ENCODE data around the gene LAMA3. TPM values are rescaled to one million over a fixed set of nuclear protein-coding genes. Genes with fewer than 3 reads are reported as not detected.

LAMA3 gene
- total RNA-seq, 8 experiments from 2014 or later, result 0.22 to 20.5 (median 1.9) TPM

DNA sequence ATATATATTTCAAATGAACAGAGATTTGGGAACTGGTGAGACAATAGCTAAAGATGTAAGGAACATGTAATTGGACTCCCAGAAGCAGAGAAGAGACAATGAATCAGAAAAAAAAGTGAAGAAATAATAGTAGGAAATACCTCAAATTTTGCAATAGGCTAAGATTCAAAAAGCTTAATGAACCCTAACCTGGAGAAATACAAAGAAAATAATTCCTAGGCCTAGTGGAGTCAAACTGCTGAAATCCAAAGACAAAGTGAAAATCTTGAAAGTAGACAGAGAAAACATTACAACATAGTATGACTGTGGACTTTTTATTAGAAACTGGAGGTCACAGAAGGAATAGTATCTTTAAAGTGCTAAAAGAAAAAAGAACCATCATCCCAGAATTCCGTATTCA is 76.7 kb downstream of the LAMA3 start:
- Histone ChIP-seq H3K27ac (no peak overlapping the region), H3K4me1 (replicated peaks in 1 of 2) (no peaks in the 10 kb centered on the region), H3K4me3 (no peak overlapping the region)
- 71 to 100% (median 94%) methylated on average over 1 of the region's 1 CpG; no CpG with 5 or more reads in 1 of the 10 experiments for WGBS, 10 experiments
- in situ Hi-C loops (cut with MboI; ENCODE audit: low pct_unique_long_range_greater_than_20kb in 2 of 9, low sequenced_read_pairs in 9 of 9, unreplicated experiment in 9 of 9), result loop anchor here in 1 of 9 experiments (25.0 kb wide), 1 partner anchor 96 kb away; no protein-coding TSS in a partner anchor
- ATAC-seq (replicated peaks in 6 of 8), result no peak

GRCh38 chr18:23772327-23773024 is 83.2 kb downstream of the LAMA3 start:
- no peak overlapping the region for H3K4me3 ChIP-seq
- WGBS, 10 experiments, result 4 to 100% (median 88%) methylated on average over 1 to 4 of the region's 4 CpGs; no CpG with 5 or more reads in 1 of the 10 experiments
- in situ Hi-C loops (cut with MboI; ENCODE audit: low pct_unique_long_range_greater_than_20kb in 2 of 9, low sequenced_read_pairs in 9 of 9, unreplicated experiment in 9 of 9), result loop anchor here in 1 of 9 experiments (25.0 kb wide), 1 partner anchor 90 kb away; no protein-coding TSS in a partner anchor
- H3K27ac ChIP-seq, result no peak overlapping the region
- ATAC-seq (replicated peaks in 6 of 8), result no peak
- no peaks in the 10 kb centered on the region for H3K4me1 ChIP-seq (replicated peaks in 1 of 2)

GRCh38 chr18:23776306-23776705 is 87.1 kb downstream of the LAMA3 start:
- 20 to 80% (median 54%) methylated on average over 1 to 3 of the region's 3 CpGs; no CpG with 5 or more reads in 2 of the 10 experiments for WGBS, 10 experiments
- no peak overlapping the region for H3K4me3 ChIP-seq
- in situ Hi-C loops (cut with MboI; ENCODE audit: low pct_unique_long_range_greater_than_20kb in 2 of 9, low sequenced_read_pairs in 9 of 9, unreplicated experiment in 9 of 9), result loop anchor here in 1 of 9 experiments (25.0 kb wide), 1 partner anchor 139 kb away; no protein-coding TSS in a partner anchor
- ATAC-seq (replicated peaks in 6 of 8), result peak in 1 of 8 experiments; percentile 34
- H3K27ac ChIP-seq, result no peak overlapping the region
- no peaks in the 10 kb centered on the region for H3K4me1 ChIP-seq (replicated peaks in 1 of 2)

GRCh38 chr18:23778828-23779227 is 89.6 kb downstream of the LAMA3 start:
- WGBS, 10 experiments, result 60 to 100% (median 100%) methylated on average over 1 to 2 of the region's 2 CpGs; no CpG with 5 or more reads in 4 of the 10 experiments
- Histone ChIP-seq H3K4me1 (replicated peaks in 1 of 2) (no peaks in the 10 kb centered on the region), H3K4me3 (no peak overlapping the region), H3K27ac (no peak overlapping the region)
- in situ Hi-C loops (cut with MboI; ENCODE audit: low pct_unique_long_range_greater_than_20kb in 2 of 9, low sequenced_read_pairs in 9 of 9, unreplicated experiment in 9 of 9), result loop anchor here in 1 of 9 experiments (25.0 kb wide), 1 partner anchor 142 kb away; no protein-coding TSS in a partner anchor
- ATAC-seq (replicated peaks in 6 of 8), result no peak

GRCh38 chr18:23779696-23780303 is 90.5 kb downstream of the LAMA3 start:
- H3K4me3 ChIP-seq, result no peak overlapping the region
- 17 to 100% (median 77%) methylated on average over 1 to 4 of the region's 5 CpGs; no CpG with 5 or more reads in 4 of the 10 experiments for WGBS, 10 experiments
- ATAC-seq (replicated peaks in 6 of 8), result peak in 3 of 8 experiments; percentile 56 to 72 (median 72)
- no peaks in the 10 kb centered on the region for H3K4me1 ChIP-seq (replicated peaks in 1 of 2)
- H3K27ac ChIP-seq, result no peak overlapping the region
- in situ Hi-C loops (cut with MboI; ENCODE audit: low pct_unique_long_range_greater_than_20kb in 2 of 9, low sequenced_read_pairs in 9 of 9, unreplicated experiment in 9 of 9), result loop anchor here in 1 of 9 experiments (25.0 kb wide), 1 partner anchor 142 kb away; no protein-coding TSS in a partner anchor

- no peak overlapping the region for H3K27ac ChIP-seq
- WGBS, 10 experiments, result 0 to 86% (median 0%) methylated on average over 1 of the region's 1 CpG; no CpG with 5 or more reads in 5 of the 10 experiments
- no peak overlapping the region for H3K4me3 ChIP-seq
- in situ Hi-C loops (cut with MboI; ENCODE audit: low pct_unique_long_range_greater_than_20kb in 2 of 9, low sequenced_read_pairs in 9 of 9, unreplicated experiment in 9 of 9), result loop anchor here in 1 of 9 experiments (25.0 kb wide), 1 partner anchor 148 kb away; no protein-coding TSS in a partner anchor
- no peaks in the 10 kb centered on the region for H3K4me1 ChIP-seq (replicated peaks in 1 of 2)
- peak in 3 of 8 experiments; percentile 94 to 95 (median 94) for ATAC-seq (replicated peaks in 6 of 8)
These were observed 95.6 kb downstream of the LAMA3 start for GRCh38 chr18:23784832-23785245.

DNA sequence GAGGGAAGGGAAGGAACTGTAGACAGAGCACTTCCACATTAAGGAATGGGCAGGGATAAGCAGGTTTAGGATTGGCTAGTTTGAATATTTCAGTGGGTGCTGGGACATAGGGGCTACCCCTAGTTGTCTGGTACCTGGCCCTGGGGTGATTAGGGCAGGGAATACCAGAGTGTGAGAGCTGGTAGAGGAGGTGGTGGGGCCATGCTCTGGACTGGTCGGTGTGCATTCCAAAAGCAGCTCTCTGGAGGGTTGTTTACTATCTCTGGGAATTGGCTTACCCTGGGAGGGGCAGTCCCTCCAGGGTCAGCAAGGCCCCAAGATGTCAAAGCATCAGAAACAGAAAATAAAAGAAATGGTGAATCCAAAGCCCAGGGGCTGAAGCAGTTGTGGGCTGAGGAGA is 103.8 kb downstream of the LAMA3 start:
- H3K27ac ChIP-seq, result no peak overlapping the region
- WGBS, 10 experiments, result 17 to 60% (median 20%) methylated on average over 1 of the region's 1 CpG; no CpG with 5 or more reads in 7 of the 10 experiments
- H3K4me3 ChIP-seq, result no peak overlapping the region
- no peaks in the 10 kb centered on the region for H3K4me1 ChIP-seq (replicated peaks in 1 of 2)
- in situ Hi-C loops (cut with MboI; ENCODE audit: low pct_unique_long_range_greater_than_20kb in 2 of 9, low sequenced_read_pairs in 9 of 9, unreplicated experiment in 9 of 9), result loop anchor here in 1 of 9 experiments (25.0 kb wide), 1 partner anchor 156 kb away; no protein-coding TSS in a partner anchor
- no peak for ATAC-seq (replicated peaks in 6 of 8)

- whole genome bisulfite sequencing, 10 experiments, result 27 to 92% (median 80%) methylated on average over 1 to 3 of the region's 6 CpGs; no CpG with 5 or more reads in 3 of the 10 experiments
- in situ Hi-C loops (cut with MboI; ENCODE audit: low pct_unique_long_range_greater_than_20kb in 2 of 9, low sequenced_read_pairs in 9 of 9, unreplicated experiment in 9 of 9), result loop anchor here in 1 of 9 experiments (25.0 kb wide), 1 partner anchor 157 kb away; no protein-coding TSS in a partner anchor
- ATAC-seq (replicated peaks in 6 of 8), result no peak
These were observed 105.0 kb downstream of the LAMA3 start for GRCh38 chr18:23793985-23794867.

DNA sequence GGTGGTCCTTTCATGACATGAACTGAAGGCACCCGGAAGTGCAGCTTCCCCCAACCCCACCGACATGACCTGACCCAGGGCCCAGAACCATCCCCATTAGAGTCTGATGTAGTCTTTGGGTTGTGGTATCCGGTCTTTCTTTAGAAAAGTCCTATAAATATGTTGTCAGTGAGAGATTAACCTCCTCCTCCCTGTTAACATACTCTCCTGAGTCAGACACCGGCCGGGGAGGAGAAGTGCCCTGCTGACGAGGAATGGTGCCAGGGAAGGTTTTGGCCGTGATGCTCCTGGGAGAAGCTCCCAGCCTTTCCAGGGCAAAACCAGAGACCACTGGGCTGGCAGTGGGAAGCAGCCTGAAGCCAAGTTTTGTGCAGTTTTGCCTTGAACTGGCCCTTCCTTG is 109.0 kb downstream of the LAMA3 start:
- no peak for ATAC-seq (replicated peaks in 6 of 8)
- in situ Hi-C loops (cut with MboI; ENCODE audit: low pct_unique_long_range_greater_than_20kb in 2 of 9, low sequenced_read_pairs in 9 of 9, unreplicated experiment in 9 of 9), result loop anchor here in 1 of 9 experiments (25.0 kb wide), 1 partner anchor 161 kb away; no protein-coding TSS in a partner anchor
- Histone ChIP-seq H3K27ac (no peak overlapping the region), H3K4me1 (replicated peaks in 1 of 2) (no peaks in the 10 kb centered on the region), H3K4me3 (no peak overlapping the region)
- 18 to 83% (median 77%) methylated on average over 1 to 6 of the region's 7 CpGs; no CpG with 5 or more reads in 3 of the 10 experiments for WGBS, 10 experiments

More at GRCh38 chr18:23793985-23794867, 105.0 kb downstream of the LAMA3 start:
- Histone ChIP-seq H3K27ac (no peak overlapping the region), H3K4me1 (replicated peaks in 1 of 2) (no peaks in the 10 kb centered on the region), H3K4me3 (no peak overlapping the region)

DNA sequence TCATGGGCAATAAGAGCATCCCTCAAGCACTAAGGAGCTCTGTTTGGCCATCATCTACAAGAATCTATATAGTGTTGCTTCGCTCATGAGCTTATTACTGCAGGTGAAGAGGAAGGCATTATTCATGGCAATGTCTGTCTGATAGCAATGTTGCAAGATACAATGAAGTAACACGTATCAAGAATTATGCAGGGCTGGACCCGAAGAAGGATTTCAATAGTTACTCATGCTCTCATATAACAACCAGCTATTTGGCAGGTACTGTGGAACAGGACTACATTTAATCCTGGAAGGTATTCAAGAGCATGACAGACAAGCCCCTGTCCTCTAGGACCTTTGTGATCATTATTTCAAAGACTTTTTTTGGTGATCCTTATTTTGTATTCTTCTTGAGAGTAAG is 109.6 kb downstream of the LAMA3 start:
- no peaks in the 10 kb centered on the region for H3K4me1 ChIP-seq (replicated peaks in 1 of 2)
- WGBS, 10 experiments, result 41 to 73% (median 64%) methylated on average over 1 to 3 of the region's 3 CpGs; no CpG with 5 or more reads in 2 of the 10 experiments
- no peak overlapping the region for H3K4me3 ChIP-seq
- H3K27ac ChIP-seq, result no peak overlapping the region
- ATAC-seq (replicated peaks in 6 of 8), result no peak
- in situ Hi-C loops (cut with MboI; ENCODE audit: low pct_unique_long_range_greater_than_20kb in 2 of 9, low sequenced_read_pairs in 9 of 9, unreplicated experiment in 9 of 9), result loop anchor here in 1 of 9 experiments (25.0 kb wide), 1 partner anchor 162 kb away; no protein-coding TSS in a partner anchor

DNA sequence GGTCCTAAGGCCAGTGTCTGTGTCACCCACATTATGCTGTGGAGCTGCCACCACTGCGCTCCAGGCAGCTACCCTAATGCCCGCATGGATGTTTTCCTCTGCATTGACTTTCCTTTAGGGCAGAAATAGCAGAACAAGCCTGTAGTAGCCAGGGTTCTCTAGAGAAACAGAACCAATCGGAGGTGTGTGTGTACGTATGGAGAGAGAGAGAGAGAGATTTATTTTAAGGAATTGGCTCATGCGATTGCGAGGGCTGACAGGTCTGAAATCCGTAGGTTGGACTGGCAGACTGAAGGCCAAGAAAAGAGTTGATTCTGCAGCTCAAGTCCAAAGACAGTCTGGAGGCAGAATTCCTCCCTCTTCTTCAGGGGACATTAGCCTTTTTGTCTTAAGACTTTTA is 110.3 kb downstream of the LAMA3 start:
- 65 to 100% (median 94%) methylated on average over 2 to 7 of the region's 7 CpGs; no CpG with 5 or more reads in 1 of the 10 experiments for WGBS, 10 experiments
- in situ Hi-C loops (cut with MboI; ENCODE audit: low pct_unique_long_range_greater_than_20kb in 2 of 9, low sequenced_read_pairs in 9 of 9, unreplicated experiment in 9 of 9), result loop anchor here in 1 of 9 experiments (25.0 kb wide), 1 partner anchor 162 kb away; no protein-coding TSS in a partner anchor
- ATAC-seq (replicated peaks in 6 of 8), result no peak
- no peak overlapping the region for H3K4me3 ChIP-seq
- H3K27ac ChIP-seq, result no peak overlapping the region
- no peaks in the 10 kb centered on the region for H3K4me1 ChIP-seq (replicated peaks in 1 of 2)

GRCh38 chr18:23800902-23801301 is 111.6 kb downstream of the LAMA3 start:
- H3K4me3 ChIP-seq, result no peak overlapping the region
- 68 to 100% (median 100%) methylated on average over 1 to 3 of the region's 3 CpGs; no CpG with 5 or more reads in 1 of the 10 experiments for WGBS, 10 experiments
- no peak for ATAC-seq (replicated peaks in 6 of 8)
- H3K27ac ChIP-seq, result no peak overlapping the region
- in situ Hi-C loops (cut with MboI; ENCODE audit: low pct_unique_long_range_greater_than_20kb in 2 of 9, low sequenced_read_pairs in 9 of 9, unreplicated experiment in 9 of 9), result loop anchor here in 2 of 9 experiments (25.0 kb wide), 4 partner anchors 89 to 189 kb away; no protein-coding TSS in a partner anchor
- H3K4me1 ChIP-seq (replicated peaks in 1 of 2), result no peaks in the 10 kb centered on the region
